ENCODE measurements around the gene PGA5.

Gene PGA5

GRCh38 chr11:61268588-61269250 lies 27.7 kb downstream of the PGA5 start:
- DNase-seq = no peak

- DNase-seq = no peak
Measured at GRCh38 chr11:61270354-61271076, 29.5 kb downstream of the PGA5 start.

GRCh38 chr11:61272731-61273130 lies 31.8 kb downstream of the PGA5 start:
- DNase-seq = no peak

- no peak for DNase-seq
Measured at GRCh38 chr11:61273178-61274078, 32.5 kb downstream of the PGA5 start.

GRCh38 chr11:61274084-61274483 lies 33.1 kb downstream of the PGA5 start:
- no peak for DNase-seq

GRCh38 chr11:61275191-61275590 lies 34.2 kb downstream of the PGA5 start:
- DNase-seq = no peak

- DNase-seq = no peak
Measured at GRCh38 chr11:61277186-61278000, 36.4 kb downstream of the PGA5 start.

- DNase-seq = no peak
Measured at GRCh38 chr11:61278001-61278470, 37.1 kb downstream of the PGA5 start.

GRCh38 chr11:61279934-61280659 lies 39.1 kb downstream of the PGA5 start:
- DNase-seq = no peak

GRCh38 chr11:61280883-61281580 lies 40.1 kb downstream of the PGA5 start:
- no peak for DNase-seq

GRCh38 chr11:61281581-61282250 lies 40.7 kb downstream of the PGA5 start:
- DNase-seq = peak; percentile 27 to 53

- no peak for DNase-seq
Measured at GRCh38 chr11:61283613-61284012, 42.6 kb downstream of the PGA5 start.

GRCh38 chr11:61287338-61287977 lies 46.5 kb downstream of the PGA5 start:
- DNase-seq = no peak

GRCh38 chr11:61290905-61291690 lies 50.1 kb downstream of the PGA5 start:
- no peak for DNase-seq

GRCh38 chr11:61292356-61292755 lies 51.4 kb downstream of the PGA5 start:
- no peak for DNase-seq

GRCh38 chr11:61293867-61294716 lies 53.1 kb downstream of the PGA5 start:
- DNase-seq = peak; percentile 25 to 36

- DNase-seq = peak; percentile 60 to 69
Measured at GRCh38 chr11:61294717-61295595, 54.0 kb downstream of the PGA5 start, which contains the start of gene VWCE. Gene VWCE, minus strand, starts transcription at chr11:61295316. Its CDS starts 279 bp downstream, at chr11:61295037.
